Ectodermal cell (in vitro differentiated cells): ENCODE results near the gene LGALS16.
"Not testable (repeated sequence)": the region's sequence is repeated elsewhere in the genome, so short reads cannot be mapped to it uniquely, and the experiment has no call there.

Experiments
- H3K27ac ChIP-seq: 2 replicates; pipeline ENCODE4 v1.7.0; 2013; ENCODE audit warnings: mild to moderate bottlenecking, low read depth, low read length; ENCODE audit not compliant: insufficient read depth, poor library complexity, severe bottlenecking
- H3K27me3 ChIP-seq: 2 replicates; pipeline ENCODE4 v1.7.0; 2013; ENCODE audit warnings: mild to moderate bottlenecking, low read length; ENCODE audit not compliant: insufficient read depth, control insufficient read depth, poor library complexity, severe bottlenecking
- H3K36me3 ChIP-seq: one replicate; pipeline ENCODE4 v1.7.0; 2013; ENCODE audit warnings: low read length; ENCODE audit not compliant: control insufficient read depth, insufficient read depth
- H3K4me1 ChIP-seq: one replicate; pipeline ENCODE4 v1.7.0; 2013; ENCODE audit warnings: low read length; ENCODE audit not compliant: control insufficient read depth, insufficient read depth
- H3K4me3 ChIP-seq: 2 replicates; pipeline ENCODE4 v1.7.0; 2013; ENCODE audit warnings: low read depth, low read length, control low read depth; ENCODE audit not compliant: insufficient read depth
- H3K9me3 ChIP-seq: 2 replicates; pipeline ENCODE4 v1.7.0; 2013; ENCODE audit warnings: mild to moderate bottlenecking, low read length, moderate library complexity; ENCODE audit not compliant: control insufficient read depth
- WGBS, 2 experiments: methylation state at CpG; one replicate each; pipeline ENCODE4 v1.1.7; 2013; ENCODE audit warnings: missing lambda C conversion rate in 2 of 2; 5-methylcytosine and 5-hydroxymethylcytosine counted together

The LGALS16 gene

DNA sequence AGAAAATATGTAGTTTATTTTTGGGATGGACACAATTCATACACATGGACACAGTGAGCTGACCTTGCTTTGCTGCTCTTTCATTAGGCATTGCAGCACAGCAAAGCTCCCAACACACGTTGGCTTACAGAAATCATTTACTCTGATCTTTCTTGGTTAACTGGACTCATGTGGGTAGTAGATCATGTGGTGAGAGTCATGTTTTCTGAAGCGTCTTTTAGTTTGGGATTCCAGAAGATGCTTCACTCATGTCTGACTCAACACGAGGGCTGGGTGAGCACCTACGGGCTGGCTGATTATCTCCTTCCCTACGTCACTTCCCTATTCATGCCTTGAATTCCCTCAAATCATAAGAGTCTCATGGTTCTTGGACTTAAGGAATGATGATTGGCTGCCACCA, 12.1 kb upstream of the LGALS16 start:
- Histone ChIP-seq H3K27me3 (no peaks in the 10 kb centered on the region), H3K4me1 (no peaks in the 10 kb centered on the region), H3K36me3 (no peaks in the 10 kb centered on the region), H3K4me3 (no peak overlapping the region), H3K27ac (no peak overlapping the region), H3K9me3 (no peaks in the 10 kb centered on the region)
- 66 to 67% methylated on average over 5 of the region's 5 CpGs for WGBS, 2 experiments

DNA sequence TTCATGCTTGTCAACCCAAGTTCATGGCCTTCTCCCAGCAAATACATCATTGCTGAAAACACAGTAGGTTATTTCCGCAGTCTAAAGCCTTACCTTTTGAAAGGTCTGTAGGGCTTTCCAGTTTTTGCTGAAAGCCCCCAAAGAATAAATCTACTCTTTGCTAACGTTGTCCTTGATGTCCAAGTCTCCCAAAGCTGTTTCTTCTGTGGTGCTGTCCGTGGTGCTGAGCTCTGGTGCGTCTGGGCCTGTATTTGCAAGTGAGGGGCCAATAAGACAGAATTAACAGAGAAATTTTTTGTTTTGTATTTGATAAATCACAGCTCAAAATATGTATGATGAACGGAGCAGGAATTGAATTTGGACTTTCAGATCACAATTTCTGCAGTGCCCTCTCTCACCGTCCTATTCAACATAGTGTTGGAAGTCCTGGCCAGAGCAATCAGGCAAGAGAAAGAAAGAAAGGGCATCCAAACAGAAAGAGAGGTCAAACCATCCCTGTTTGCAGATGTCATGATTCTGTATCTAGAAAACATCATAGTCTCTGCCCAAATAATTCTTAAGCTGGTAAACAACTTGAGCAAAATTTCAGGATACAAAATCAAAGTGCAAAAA, 9.8 kb upstream of the LGALS16 start:
- Histone ChIP-seq H3K9me3 (no peaks in the 10 kb centered on the region), H3K4me3 (no peak overlapping the region), H3K27ac (no peak overlapping the region), H3K27me3 (no peaks in the 10 kb centered on the region), H3K4me1 (no peaks in the 10 kb centered on the region), H3K36me3 (no peaks in the 10 kb centered on the region)
- WGBS, 2 experiments, result 30 to 37% methylated on average over 6 of the region's 6 CpGs

DNA sequence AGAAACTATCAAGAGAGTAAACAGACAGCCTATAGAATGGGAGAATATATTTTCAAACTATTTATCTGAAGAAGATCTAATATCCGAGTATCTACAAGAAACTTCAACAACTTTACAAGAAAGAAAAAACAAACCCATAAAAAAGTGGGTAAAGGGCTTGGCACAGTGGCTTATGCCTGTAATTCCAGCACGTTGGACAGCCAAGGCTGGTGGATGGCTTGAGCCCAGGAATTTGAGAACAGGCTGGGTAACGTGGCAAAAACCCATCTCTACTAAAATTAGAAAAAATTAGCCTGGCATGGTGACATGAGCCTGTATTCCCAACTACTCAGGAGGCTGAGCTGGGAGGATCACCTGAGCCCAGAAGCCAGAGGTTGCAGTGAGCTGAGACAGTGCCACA, 7.8 kb upstream of the LGALS16 start:
- 40 to 49% methylated on average over 2 to 3 of the region's 3 CpGs for WGBS, 2 experiments

DNA sequence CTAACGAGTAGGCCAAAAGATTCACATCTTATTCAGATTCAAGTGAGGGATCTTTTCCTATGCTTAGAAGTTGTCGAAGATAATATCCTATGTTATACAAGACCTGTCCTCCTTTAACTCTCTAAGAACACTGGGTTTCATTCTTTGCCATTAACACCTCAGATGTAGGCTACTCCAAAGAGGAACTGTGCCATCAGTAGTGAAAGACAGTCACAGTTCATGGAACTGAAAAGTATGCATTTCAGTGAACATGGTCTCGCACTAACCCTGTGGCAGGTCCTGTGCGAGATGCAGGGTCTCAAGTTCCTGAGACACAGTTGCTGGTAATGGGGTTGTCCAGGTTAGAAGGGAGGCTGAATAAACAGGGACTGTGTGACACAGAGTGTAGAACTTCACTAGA, 4.1 kb downstream of the LGALS16 start:
- H3K36me3 ChIP-seq, result no peaks in the 10 kb centered on the region
- no peak overlapping the region for H3K4me3 ChIP-seq
- H3K27me3 ChIP-seq, result no peaks in the 10 kb centered on the region
- no peaks in the 10 kb centered on the region for H3K9me3 ChIP-seq
- WGBS, 2 experiments, result 85 to 89% methylated on average over 4 of the region's 4 CpGs
- H3K27ac ChIP-seq, result no peak overlapping the region
- no peaks in the 10 kb centered on the region for H3K4me1 ChIP-seq

More for the DNA sequence above, 7.8 kb upstream of the LGALS16 start:
- H3K36me3 ChIP-seq, result no peaks in the 10 kb centered on the region
- H3K4me1 ChIP-seq, result no peaks in the 10 kb centered on the region
- H3K27ac ChIP-seq, result no peak overlapping the region
- H3K4me3 ChIP-seq, result no peak overlapping the region
- no peaks in the 10 kb centered on the region for H3K27me3 ChIP-seq
- H3K9me3 ChIP-seq, result no peaks in the 10 kb centered on the region

DNA sequence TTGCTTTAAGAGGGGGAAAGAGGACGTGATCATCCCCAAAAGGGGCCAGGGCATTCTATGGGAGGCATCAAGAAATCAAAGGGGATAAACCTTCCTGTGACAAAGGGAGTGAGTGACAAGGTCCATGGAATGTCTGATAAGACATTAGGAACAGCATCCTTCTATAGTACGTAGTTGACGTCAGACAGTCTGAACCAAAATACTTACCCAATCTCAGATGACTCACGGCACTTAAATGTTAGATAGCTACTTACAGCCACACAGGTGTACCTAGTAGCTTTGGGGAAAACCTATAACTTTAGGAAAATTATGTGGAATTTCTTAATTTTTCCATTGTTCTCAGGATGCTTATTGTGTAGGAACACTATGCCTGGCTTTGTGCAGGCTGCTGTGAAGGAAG, 4.9 kb downstream of the LGALS16 start:
- Histone ChIP-seq H3K4me1 (no peaks in the 10 kb centered on the region), H3K4me3 (no peak overlapping the region), H3K36me3 (no peaks in the 10 kb centered on the region), H3K27ac (no peak overlapping the region), H3K27me3 (no peaks in the 10 kb centered on the region), H3K9me3 (no peaks in the 10 kb centered on the region)
- WGBS, 2 experiments, result 74 to 84% methylated on average over 4 of the region's 4 CpGs

DNA sequence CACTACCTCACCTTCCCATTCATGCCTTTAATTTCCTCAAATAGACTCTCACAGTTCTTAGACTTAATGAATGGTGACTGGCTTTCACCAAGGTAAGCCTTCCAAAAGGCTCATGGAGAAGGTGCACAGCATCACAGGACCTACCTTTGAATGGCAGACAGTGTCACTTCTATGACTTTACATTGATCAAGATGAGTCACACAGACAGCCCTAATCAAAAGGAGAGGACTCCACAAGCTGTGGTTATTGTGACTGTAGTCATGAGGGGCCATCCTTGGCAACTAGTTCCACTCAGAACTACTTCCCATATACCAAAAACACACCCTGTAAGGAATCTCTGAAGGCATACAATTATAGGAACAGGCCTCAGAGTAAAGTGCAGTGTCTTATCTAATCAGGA, 5.9 kb downstream of the LGALS16 start:
- Histone ChIP-seq H3K4me3 (no peak overlapping the region), H3K9me3 (no peaks in the 10 kb centered on the region), H3K27ac (no peak overlapping the region), H3K36me3 (no peaks in the 10 kb centered on the region), H3K4me1 (no peaks in the 10 kb centered on the region), H3K27me3 (no peaks in the 10 kb centered on the region)

DNA sequence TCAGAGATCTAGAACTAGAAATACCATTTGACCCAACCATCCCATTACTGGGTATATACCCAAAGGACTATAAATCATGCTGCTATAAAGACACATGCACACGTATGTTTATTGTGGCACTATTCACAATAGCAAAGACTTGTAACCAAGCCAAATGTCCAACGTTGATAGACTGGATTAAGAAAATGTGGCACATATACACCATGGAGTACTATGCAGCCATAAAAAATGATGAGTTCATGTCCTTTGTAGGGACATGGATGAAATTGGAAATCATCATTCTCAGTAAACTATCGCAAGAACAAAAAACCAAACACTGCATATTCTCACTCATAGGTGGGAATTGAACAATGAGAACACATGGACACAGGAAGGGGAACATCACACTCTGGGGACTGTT, 14.1 kb downstream of the LGALS16 start:
- H3K36me3 ChIP-seq, H3K27me3 ChIP-seq, H3K4me3 ChIP-seq, H3K27ac ChIP-seq, H3K4me1 ChIP-seq, H3K9me3 ChIP-seq: not testable (repeated sequence)
- WGBS, 2 experiments, result 79 to 86% methylated on average over 2 of the region's 3 CpGs

DNA sequence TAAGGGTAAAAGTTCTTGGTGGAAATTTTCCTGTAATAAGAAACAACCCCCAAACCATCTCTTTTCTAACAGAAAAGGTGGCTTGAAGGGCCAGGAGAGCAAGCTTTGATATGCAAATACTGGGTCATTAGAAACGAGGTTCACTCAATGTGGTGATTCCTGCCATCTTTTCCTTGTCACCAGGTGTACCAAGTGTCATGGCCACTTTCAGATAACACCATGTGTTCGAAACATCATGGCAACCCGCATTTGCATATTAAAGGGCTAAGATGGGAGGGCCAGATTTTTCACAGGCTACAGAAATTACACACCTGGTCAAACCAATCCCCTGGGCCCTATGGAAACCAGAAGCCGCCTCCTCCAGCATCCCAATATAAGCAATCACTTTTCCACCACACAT, 15.3 kb downstream of the LGALS16 start:
- Histone ChIP-seq H3K4me1 (no peaks in the 10 kb centered on the region), H3K27me3 (no peaks in the 10 kb centered on the region), H3K9me3 (no peaks in the 10 kb centered on the region), H3K27ac (no peak overlapping the region), H3K4me3 (no peak overlapping the region), H3K36me3 (no peaks in the 10 kb centered on the region)
- 38 to 45% methylated on average over 2 to 3 of the region's 4 CpGs for WGBS, 2 experiments

DNA sequence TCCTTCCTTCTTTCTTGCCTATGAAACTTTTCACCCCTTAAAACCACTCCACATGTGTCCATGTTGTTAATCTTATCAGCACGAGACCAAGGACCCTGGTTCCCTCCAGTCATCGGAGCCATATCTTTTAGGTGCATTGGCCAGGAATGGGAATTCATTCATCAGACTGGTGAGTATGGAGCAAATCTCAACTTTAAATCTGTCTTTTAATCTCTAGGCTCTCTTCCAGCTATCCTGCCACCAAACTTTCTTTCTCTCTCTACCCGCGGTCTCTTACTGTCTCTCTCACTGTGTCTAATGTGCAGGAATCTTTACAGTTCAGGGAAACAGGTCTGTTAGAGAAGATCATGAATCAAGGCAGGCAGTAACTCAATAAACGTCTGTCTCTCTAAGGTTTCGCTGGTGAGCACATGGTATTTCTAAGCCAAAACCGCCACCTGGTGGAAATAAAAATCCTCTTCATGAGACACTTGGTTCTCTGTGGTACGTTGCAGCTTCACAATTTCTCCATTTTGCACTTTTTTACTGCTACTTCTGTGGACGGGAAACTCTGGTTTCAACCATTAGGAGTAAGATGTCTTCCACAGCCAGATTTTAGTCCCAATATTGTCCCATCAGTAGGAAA, 16.1 kb downstream of the LGALS16 start:
- Histone ChIP-seq H3K4me1 (no peaks in the 10 kb centered on the region), H3K27me3 (no peaks in the 10 kb centered on the region), H3K36me3 (no peaks in the 10 kb centered on the region), H3K4me3 (no peak overlapping the region), H3K9me3 (no peaks in the 10 kb centered on the region), H3K27ac (no peak overlapping the region)
- WGBS, 2 experiments, result 20 to 28% methylated on average over 9 of the region's 9 CpGs

DNA sequence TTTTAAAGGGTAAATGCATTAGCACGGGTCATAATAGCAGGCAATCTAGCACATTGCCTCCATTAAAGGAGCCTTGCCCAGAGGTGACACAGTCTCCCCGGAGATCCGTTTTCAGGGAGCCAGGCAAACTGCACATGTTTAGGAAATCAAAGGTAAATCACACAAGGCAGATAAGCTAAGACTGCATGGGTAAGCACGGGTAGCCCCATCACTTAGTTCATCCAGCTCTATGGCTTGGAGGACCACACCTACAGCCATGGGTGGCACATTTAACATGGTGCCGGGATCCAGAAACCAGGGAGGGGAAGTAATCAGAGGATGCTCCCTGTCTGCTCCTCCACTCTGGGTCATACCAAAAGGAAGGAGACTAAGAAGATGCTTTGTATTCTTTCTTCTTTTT, 16.8 kb downstream of the LGALS16 start:
- whole genome bisulfite sequencing, 2 experiments, result 74 to 77% methylated on average over 5 of the region's 5 CpGs
- Histone ChIP-seq H3K27me3 (no peaks in the 10 kb centered on the region), H3K36me3 (no peaks in the 10 kb centered on the region), H3K4me1 (no peaks in the 10 kb centered on the region), H3K4me3 (no peak overlapping the region), H3K27ac (no peak overlapping the region), H3K9me3 (no peaks in the 10 kb centered on the region)

DNA sequence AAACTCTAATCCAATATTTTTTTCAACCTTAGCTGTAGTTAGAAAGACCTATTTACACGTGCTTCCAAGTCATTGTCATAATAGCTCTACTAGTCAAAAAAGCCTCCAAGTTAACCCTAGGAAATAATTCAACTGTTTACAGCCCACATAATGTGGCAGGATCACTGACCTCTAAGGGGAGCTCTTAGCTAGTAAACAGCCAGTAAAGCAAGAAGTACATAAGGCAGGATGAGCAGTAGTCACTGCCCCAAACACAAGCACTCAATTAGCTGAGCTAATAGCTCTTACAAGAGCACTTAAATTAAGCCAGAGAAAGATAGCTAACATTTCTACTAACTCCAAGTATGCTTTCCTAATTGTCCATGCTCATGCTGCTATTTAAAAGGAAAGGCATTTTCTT, 18.1 kb downstream of the LGALS16 start:
- H3K36me3 ChIP-seq, H3K4me1 ChIP-seq, H3K9me3 ChIP-seq, H3K4me3 ChIP-seq, H3K27ac ChIP-seq, H3K27me3 ChIP-seq: not testable (repeated sequence)
- 26 to 29% methylated on average over 1 of the region's 1 CpG for WGBS, 2 experiments
